ENCODE results near the gene SLC13A3.
"Not testable (repeated sequence)": the region's sequence is repeated elsewhere in the genome, so short reads cannot be mapped to it uniquely, and the experiment has no call there.

The SLC13A3 gene

GRCh38 chr20:46681032-46681854 lies 30.0 kb upstream of the SLC13A3 start:
- peak; percentile 73 to 80 (median 77) for DNase-seq

GRCh38 chr20:46680684-46681031 lies 29.4 kb upstream of the SLC13A3 start:
- no peak for DNase-seq

- DNase-seq: no peak
These were observed 27.3 kb upstream of the SLC13A3 start for GRCh38 chr20:46678516-46678915.

- DNase-seq: no peak
These were observed 26.3 kb upstream of the SLC13A3 start for GRCh38 chr20:46677608-46678007.

GRCh38 chr20:46676649-46677316 lies 25.5 kb upstream of the SLC13A3 start:
- not testable (repeated sequence) for DNase-seq

- no peak for DNase-seq
These were observed 23.2 kb upstream of the SLC13A3 start for GRCh38 chr20:46674253-46675083.

GRCh38 chr20:46673394-46674252 lies 22.4 kb upstream of the SLC13A3 start:
- no peak for DNase-seq

GRCh38 chr20:46672543-46673148 lies 21.4 kb upstream of the SLC13A3 start:
- DNase-seq: no peak

- DNase-seq: no peak
These were observed 20.7 kb upstream of the SLC13A3 start for GRCh38 chr20:46671866-46672542.

- DNase-seq: no peak
These were observed 19.6 kb upstream of the SLC13A3 start for GRCh38 chr20:46670585-46671584.

GRCh38 chr20:46670228-46670584 lies 18.9 kb upstream of the SLC13A3 start:
- DNase-seq: no peak

- no peak for DNase-seq
These were observed 15.7 kb upstream of the SLC13A3 start for GRCh38 chr20:46666818-46667515.

- peak in 1 of 3 donors; percentile 23 for DNase-seq
These were observed 15.0 kb upstream of the SLC13A3 start for GRCh38 chr20:46666306-46666705.

GRCh38 chr20:46665602-46666001 lies 14.3 kb upstream of the SLC13A3 start:
- DNase-seq: no peak

- no peak for DNase-seq
These were observed 12.3 kb upstream of the SLC13A3 start for GRCh38 chr20:46663531-46663930.

GRCh38 chr20:46661659-46662058 lies 10.4 kb upstream of the SLC13A3 start:
- DNase-seq: no peak

- no peak for DNase-seq
These were observed 9.2 kb upstream of the SLC13A3 start for GRCh38 chr20:46660487-46660886.

- DNase-seq: no peak
These were observed 6.4 kb upstream of the SLC13A3 start for GRCh38 chr20:46657618-46658017.

GRCh38 chr20:46657137-46657536 lies 5.9 kb upstream of the SLC13A3 start:
- no peak for DNase-seq

- peak in 1 of 3 donors; percentile 24 for DNase-seq
These were observed 1.4 kb upstream of the SLC13A3 start for GRCh38 chr20:46652699-46653098.

All from suppressor macrophage treated with lipopolysaccharide for 1 hour (primary cell).